ENCODE data around the gene RAPSN.

The RAPSN gene

DNA sequence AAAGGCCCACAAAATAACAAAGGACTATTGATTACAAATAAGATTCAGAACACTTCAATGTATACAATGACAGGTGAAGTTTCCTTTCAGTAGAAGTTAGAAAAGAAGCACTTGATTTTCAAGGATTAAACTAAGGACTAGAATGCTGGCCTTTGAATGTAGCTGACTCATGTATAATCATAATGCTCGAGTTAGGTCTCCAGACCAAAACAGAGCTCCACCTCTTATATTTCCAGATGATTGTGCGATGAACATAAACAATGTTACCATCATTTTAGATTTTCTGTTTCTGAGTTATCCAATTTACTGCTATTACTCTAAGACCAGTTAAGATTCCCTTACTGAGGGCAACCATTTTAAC is 40.4 kb upstream of the RAPSN start:
- no peak for DNase-seq (ENCODE audit: extremely low read depth, insufficient read length)
- no peak overlapping the region for H3K4me3 ChIP-seq (replicated peaks; ENCODE audit: low read depth, low read length)
- TF ChIP-seq, protein P1, sequence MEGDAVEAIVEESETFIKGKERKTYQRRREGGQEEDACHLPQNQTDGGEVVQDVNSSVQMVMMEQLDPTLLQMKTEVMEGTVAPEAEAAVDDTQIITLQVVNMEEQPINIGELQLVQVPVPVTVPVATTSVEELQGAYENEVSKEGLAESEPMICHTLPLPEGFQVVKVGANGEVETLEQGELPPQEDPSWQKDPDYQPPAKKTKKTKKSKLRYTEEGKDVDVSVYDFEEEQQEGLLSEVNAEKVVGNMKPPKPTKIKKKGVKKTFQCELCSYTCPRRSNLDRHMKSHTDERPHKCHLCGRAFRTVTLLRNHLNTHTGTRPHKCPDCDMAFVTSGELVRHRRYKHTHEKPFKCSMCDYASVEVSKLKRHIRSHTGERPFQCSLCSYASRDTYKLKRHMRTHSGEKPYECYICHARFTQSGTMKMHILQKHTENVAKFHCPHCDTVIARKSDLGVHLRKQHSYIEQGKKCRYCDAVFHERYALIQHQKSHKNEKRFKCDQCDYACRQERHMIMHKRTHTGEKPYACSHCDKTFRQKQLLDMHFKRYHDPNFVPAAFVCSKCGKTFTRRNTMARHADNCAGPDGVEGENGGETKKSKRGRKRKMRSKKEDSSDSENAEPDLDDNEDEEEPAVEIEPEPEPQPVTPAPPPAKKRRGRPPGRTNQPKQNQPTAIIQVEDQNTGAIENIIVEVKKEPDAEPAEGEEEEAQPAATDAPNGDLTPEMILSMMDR (IDR thresholded peaks at IDR 0.05; ENCODE audit: insufficient read depth, low read length, poor library complexity, severe bottlenecking), result no peak
- H3K36me3 ChIP-seq (ENCODE audit: control insufficient read depth, insufficient read depth, low read length), result peaks cover 6% of the 10 kb centered on the region
- no peaks in the 10 kb centered on the region for H3K27me3 ChIP-seq (replicated peaks; ENCODE audit: control insufficient read depth, insufficient read depth, low read length)

- DNase-seq (ENCODE audit: extremely low read depth, insufficient read length), result no peak
- H3K4me3 ChIP-seq (replicated peaks; ENCODE audit: low read depth, low read length), result no peak overlapping the region
- TF ChIP-seq, protein P1 (IDR thresholded peaks at IDR 0.05; ENCODE audit: insufficient read depth, low read length, poor library complexity, severe bottlenecking), result no peak
- H3K27me3 ChIP-seq (replicated peaks; ENCODE audit: control insufficient read depth, insufficient read depth, low read length), result no peaks in the 10 kb centered on the region
- H3K36me3 ChIP-seq (ENCODE audit: control insufficient read depth, insufficient read depth, low read length), result peaks cover 10% of the 10 kb centered on the region
These were observed 39.9 kb upstream of the RAPSN start for GRCh38 chr11:47488674-47489394.

- TF ChIP-seq, protein P1 (IDR thresholded peaks at IDR 0.05; ENCODE audit: insufficient read depth, low read length, poor library complexity, severe bottlenecking), result no peak
- Histone ChIP-seq H3K36me3 (ENCODE audit: control insufficient read depth, insufficient read depth, low read length) (peaks cover 11% of the 10 kb centered on the region), H3K27me3 (replicated peaks; ENCODE audit: control insufficient read depth, insufficient read depth, low read length) (no peaks in the 10 kb centered on the region), H3K4me3 (replicated peaks; ENCODE audit: low read depth, low read length) (no peak overlapping the region)
- no peak for DNase-seq (ENCODE audit: extremely low read depth, insufficient read length)
These were observed 39.2 kb upstream of the RAPSN start for GRCh38 chr11:47488111-47488510.

GRCh38 chr11:47487421-47487820 is 38.5 kb upstream of the RAPSN start:
- no peak for DNase-seq (ENCODE audit: extremely low read depth, insufficient read length)
- Histone ChIP-seq H3K36me3 (ENCODE audit: control insufficient read depth, insufficient read depth, low read length) (peaks cover 13% of the 10 kb centered on the region), H3K27me3 (replicated peaks; ENCODE audit: control insufficient read depth, insufficient read depth, low read length) (no peaks in the 10 kb centered on the region), H3K4me3 (replicated peaks; ENCODE audit: low read depth, low read length) (no peak overlapping the region)
- TF ChIP-seq, protein P1 (IDR thresholded peaks at IDR 0.05; ENCODE audit: insufficient read depth, low read length, poor library complexity, severe bottlenecking), result no peak

DNA sequence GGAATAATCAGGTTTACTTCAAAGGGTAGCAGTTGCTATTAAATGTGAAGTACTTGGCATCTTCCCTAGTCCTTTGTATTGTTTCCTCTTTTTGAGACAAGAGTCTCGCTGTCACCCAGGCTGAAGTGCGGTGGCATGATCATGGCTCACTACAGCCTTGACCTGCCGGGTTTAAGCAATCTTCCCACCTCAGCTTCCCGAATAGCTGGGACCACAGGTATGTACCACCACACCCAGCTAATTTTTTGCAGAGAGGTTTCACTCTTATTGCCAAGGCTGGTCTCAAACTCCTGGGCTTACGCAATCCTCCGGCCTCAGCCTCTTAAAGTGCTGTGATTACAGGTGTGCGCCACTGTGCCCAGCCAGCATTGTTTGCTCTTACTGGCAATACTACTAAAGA is 36.2 kb upstream of the RAPSN start:
- H3K36me3 ChIP-seq (ENCODE audit: control insufficient read depth, insufficient read depth, low read length), result peaks cover 13% of the 10 kb centered on the region
- H3K27me3 ChIP-seq (replicated peaks; ENCODE audit: control insufficient read depth, insufficient read depth, low read length), result no peaks in the 10 kb centered on the region
- TF ChIP-seq, protein P1 (IDR thresholded peaks at IDR 0.05; ENCODE audit: insufficient read depth, low read length, poor library complexity, severe bottlenecking), result no peak
- DNase-seq (ENCODE audit: extremely low read depth, insufficient read length), result no peak
- H3K4me3 ChIP-seq (replicated peaks; ENCODE audit: low read depth, low read length), result no peak overlapping the region

- no peak overlapping the region for H3K4me3 ChIP-seq (replicated peaks; ENCODE audit: low read depth, low read length)
- H3K36me3 ChIP-seq (ENCODE audit: control insufficient read depth, insufficient read depth, low read length), result peaks cover 19% of the 10 kb centered on the region
- TF ChIP-seq, protein P1 (IDR thresholded peaks at IDR 0.05; ENCODE audit: insufficient read depth, low read length, poor library complexity, severe bottlenecking), result no peak
- DNase-seq (ENCODE audit: extremely low read depth, insufficient read length), result no peak
- no peaks in the 10 kb centered on the region for H3K27me3 ChIP-seq (replicated peaks; ENCODE audit: control insufficient read depth, insufficient read depth, low read length)
These were observed 34.5 kb upstream of the RAPSN start for GRCh38 chr11:47483457-47483856.

All from GM06990 (cell line).